NCI-H748 (cell line): ENCODE results near the gene MAPRE3.
"Not testable (repeated sequence)": the region's sequence is repeated elsewhere in the genome, so short reads cannot be mapped to it uniquely, and the experiment has no call there.

Source experiments
- DNase-seq: peaks from one replicate; lab custom pipeline; 2025; ENCODE audit not compliant: unreplicated experiment; lab: John Stamatoyannopoulos, UW

Gene MAPRE3

DNA sequence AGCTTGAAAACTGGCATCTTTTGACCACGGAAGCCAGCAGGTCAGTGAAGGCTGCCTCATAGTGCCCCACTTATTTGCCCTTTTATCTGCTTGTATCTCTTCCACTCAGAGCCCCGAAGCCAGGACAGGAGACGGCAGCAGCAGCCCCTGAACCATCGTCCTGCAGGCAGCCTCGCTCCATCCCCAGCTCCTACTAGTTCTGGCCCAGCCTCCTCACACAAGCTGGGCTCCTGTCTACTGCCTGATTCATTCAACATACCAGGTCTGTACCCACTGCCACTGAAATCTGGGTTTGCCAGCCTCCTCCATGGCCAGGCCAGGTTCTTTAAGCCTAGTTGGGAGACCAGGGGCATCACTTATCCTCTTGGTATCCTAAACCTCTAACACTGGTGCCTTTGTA, 96.9 kb downstream of the MAPRE3 start:
- no peak for DNase-seq

DNA sequence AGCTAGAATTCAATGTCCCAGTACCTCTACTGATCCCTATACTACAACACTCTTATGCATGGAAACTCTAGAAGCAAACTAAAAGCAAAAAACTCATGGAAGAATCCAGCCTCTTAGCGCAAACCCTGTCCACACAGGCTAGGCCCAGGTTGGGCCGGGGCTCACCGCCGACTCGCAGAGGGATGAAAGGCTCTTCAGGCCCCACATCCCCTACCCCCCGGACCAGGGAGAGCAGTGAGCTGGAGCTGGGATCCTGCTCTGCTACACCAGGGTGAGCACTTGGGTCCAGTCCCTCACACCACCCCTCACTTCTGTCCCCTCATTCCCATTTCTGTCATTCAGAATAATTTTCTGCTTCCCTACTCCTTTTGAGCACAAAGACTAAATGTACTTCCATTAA, 99.0 kb downstream of the MAPRE3 start:
- DNase-seq, result no peak

DNA sequence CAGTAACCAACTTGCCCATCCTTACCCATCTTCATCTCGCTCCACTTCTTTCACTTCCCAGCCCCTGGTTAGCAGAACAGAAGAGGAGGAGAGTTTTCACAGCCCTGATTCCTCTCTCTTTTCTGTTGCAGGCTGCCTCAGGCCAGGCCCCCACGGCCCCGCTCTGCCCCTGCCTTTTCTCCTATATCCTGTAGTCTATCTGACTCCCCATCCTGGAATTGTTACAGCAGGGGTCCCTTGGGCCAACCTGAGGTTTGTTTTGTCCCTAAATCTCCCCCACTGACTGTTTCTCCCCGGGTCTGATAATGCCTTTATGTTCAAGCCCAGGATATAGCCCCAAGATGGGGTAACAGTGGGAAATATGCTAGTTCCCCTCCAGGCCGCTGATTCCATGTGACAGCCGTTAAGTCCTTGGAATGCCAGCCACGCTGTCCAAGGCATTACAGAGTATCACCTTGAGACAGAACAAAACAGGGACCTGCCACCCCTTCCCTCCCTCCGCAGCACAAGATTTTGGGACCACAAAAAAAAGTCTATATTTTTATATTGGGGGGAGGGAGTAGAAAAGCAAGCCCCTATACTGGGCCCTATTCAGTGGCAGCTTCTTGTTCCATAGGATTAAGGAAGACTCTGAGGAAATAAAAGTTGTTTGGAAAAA, 99.7 kb downstream of the MAPRE3 start:
- DNase-seq, result no peak

DNA sequence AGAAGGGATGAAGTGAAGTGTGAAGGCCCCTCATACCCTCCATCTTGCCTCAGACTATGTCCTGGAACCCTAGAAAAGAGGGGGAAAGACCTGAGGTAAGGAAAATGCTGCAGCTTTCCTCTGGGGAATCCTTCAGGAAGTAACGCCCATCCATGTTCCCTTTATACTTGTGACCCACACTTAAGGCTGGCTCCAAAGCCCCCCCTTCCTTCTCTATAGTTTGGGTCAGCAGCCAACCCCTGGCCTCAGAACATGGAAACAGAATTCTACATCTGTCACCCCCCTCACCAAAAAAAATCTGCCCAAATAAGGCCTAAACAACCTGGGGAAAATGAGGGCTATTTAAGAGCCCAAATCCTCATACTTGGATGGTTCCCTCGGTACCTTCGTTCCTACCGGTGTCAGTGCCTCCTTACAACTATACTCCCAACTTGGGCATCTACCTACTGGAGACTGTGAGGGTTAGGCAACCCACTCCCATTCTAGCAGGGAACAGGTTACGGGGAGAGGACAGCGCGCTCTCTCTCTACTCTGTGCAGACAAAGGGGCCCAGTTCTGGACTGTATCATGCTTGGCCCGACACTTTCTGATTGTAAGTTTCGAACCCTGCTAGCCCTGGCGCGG, 100.3 kb downstream of the MAPRE3 start:
- no peak for DNase-seq

DNA sequence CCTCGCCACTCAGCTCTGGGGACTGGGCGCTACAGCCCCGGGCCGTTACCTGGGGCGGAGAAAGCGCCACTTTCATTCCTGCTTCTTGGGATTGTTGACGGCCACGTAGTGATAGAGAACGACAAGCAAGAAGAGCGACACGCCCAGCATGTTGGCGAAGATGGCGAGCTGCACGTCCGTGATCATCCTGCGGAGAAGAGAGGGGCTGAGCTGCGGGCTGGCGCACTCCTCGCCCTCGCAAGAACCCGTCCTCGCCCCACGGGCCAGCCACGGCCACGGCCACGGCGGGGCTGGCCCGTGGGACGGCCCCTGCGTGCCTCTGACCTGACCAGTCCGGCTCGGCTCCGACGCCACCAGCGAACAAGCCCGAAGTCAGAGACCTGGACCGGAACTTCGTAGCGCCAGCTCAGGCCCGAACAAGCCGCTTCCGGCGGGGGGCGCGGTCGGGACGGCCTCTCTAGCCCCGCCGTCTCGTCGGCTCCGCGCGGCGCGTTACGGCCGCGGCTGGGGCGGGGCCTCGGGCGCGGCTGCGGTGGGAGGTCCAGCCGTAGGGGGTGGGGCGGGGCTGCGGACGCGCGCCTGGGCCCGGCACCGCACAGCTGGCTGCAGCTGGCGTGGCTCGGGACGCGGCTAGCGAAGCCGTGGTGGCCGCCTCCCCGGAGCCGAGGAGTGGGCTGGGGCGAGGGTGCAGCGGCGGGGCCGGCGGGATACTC, 101.0 kb downstream of the MAPRE3 start, which contains the start of gene OST4:
Gene OST4, minus strand, starts transcription at position 378 of the 713 bp plus-strand sequence.
- peak; percentile 94 for DNase-seq

DNA sequence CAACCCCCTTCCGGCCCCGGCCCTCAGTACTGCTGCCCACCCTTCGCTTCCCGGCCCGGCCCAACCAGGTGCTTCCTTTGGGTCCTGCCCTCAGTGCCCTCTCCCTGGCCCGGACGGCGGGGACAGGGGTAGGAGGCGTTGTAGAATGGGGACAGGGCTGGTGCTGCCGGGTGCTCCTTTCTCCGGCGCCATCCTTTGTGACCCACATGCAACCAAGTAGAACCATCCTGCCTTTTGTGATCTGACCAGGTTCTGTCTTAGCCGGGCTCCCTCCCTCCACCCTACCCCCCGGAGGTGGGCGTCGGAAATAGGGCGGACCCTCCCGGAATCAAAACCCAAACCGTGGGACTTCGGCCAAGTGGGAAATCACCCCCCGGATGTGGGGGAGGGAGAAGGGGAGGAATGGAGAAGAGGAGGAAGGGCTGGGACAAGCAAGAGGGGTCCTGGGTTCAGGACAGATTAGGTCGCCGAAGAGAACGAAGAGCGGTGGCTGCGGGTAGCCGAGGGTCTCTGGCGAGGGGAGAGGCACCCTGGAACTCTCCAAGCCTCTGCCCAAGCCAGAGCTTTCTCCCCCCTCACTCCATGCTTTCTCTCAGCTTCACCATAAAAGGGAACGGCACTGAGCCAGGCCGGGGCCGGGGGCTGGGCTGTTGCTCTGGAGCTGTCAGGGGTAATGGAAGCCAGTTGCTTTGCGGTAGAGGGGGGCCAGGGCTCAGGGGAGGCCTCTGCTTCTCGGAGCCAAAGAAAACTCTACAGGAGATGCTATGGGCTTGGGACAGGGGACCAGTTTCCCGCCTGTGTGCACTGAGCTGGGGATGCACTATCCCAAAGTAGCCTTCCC, 101.8 kb downstream of the MAPRE3 start:
- peak; percentile 42 for DNase-seq

DNA sequence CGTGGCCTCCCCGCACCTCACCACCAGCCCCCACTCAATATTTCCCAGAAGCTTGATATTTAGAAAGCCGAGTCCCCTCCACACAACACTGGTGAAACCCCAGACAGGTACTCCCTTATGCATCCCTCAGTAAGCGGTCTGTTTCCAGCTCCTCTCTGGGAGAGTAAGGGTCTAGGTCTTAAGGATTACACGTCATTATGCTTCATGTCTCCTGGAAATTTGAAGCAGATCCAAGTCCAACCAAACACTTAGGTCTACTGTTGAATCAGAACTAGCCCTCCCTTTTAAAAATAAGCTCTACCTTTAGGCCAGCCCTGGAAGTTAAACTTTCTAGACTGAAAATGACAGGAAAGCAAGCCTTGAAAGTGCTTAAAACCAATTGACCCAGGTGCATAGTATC, 102.5 kb downstream of the MAPRE3 start:
- no peak for DNase-seq

DNA sequence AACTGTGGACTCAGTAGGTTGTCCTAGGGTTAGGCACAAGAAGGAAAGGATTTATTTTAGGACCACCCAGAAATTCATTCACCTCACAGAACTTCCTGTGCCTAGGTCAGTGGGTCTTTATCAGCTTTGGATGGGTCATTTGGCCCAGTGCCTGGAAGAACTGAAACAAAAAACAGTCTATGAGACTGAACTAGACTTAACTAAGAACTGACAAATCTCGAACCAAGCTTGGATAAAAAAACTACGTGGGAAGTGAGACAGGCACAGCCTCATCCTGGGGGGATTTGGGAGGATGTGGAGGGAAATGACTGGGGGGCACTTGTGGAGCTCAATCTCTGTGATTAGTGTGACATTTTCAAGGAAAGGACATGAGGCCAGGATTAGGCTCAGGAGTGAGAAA, 103.3 kb downstream of the MAPRE3 start:
- no peak for DNase-seq

DNA sequence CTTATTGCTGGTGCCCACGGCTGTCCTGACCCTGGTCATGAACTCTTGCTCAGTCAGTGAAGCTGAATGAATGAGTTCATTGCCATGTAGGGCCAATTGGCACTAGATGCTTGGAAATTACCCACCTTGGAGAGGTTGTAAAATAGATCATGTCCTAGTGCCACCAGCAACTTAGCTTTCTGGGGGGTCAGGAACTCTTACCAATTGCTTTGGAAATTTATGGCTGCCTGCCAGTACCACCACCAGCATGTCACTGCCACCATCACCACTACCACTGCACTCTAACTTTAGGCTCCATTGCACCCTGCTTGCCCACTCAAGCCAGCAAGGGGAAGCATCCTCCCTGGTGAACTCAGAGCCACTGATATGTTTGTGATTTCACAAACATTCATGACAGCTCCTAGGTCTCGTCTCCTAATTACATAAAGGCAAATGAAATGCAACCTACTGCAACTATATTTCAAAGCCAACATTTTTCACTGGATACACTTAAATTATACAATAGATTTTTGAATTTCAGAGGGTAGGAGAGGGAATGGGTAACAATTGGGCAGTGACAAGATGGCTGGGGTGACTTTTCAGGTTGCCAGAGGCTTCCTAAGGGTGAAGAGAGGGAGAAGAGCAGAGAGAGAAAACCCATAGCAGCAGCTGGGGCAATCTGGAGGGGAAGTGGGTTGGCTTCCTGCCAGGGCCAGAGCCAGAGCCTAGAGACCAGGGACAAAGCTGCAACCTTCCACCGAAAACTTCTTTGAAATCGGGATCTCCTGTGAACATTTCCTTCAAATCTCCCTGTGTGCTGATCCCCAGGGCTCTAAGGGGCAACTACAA, 104.5 kb downstream of the MAPRE3 start:
- peak; percentile 8 for DNase-seq

DNA sequence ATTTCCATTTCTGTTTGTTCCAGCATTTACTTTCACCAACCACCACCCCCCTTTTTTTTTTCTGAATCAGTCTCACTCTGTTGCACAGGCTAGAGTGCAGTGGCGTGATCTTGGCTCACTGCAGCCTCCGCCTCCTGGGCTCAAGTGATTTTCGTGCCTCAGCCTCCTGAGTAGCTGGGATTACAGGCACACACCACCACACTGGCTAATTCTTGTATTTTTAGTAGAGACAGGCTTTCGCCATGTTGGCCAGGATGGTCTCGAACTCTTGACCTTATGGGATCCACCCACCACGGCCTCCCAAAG, 105.1 kb downstream of the MAPRE3 start:
- DNase-seq, result not testable (repeated sequence)

DNA sequence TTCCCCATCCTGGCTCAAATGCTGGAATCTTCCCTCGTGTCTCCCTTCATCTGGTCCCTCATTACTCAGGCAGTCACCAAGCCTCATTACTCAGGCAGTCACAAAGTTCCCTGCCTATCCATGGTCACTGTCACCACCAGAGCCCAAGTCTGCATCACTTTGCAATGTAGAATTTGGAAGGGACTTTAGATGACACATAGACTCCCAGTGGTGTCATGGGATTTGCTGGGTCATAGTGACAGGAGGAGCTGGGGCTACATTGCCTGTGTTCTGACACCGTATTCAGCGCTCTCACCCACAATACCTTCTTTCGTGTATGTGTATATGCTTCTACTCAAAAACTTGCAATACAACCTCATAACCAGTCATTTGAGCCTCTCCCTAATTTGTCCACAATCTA, 105.9 kb downstream of the MAPRE3 start:
- DNase-seq, result no peak
